Duodenal mucosa (tissue), 2 donors: ENCODE measurements around the gene MPP3.

Experiments used
- H3K27ac ChIP-seq: one replicate; pipeline ENCODE4 v1.7.0; 2013; ENCODE audit warnings: low read depth, low read length
- H3K27me3 ChIP-seq, 2 donors: one replicate each; pipeline ENCODE4 v1.7.0; 2013; ENCODE audit warnings: low read length in 2 of 2, control low read depth in 1 of 2; ENCODE audit not compliant: insufficient read depth in 2 of 2, control insufficient read depth in 1 of 2
- H3K36me3 ChIP-seq, 2 donors: one replicate each; pipeline ENCODE4 v1.7.0; 2013; ENCODE audit warnings: low read length in 2 of 2, control low read depth in 1 of 2; ENCODE audit not compliant: insufficient read depth in 2 of 2, control insufficient read depth in 1 of 2
- H3K4me1 ChIP-seq, 2 donors: one replicate each; pipeline ENCODE4 v1.7.0; 2013; ENCODE audit warnings: low read length in 2 of 2, control low read depth in 1 of 2; ENCODE audit not compliant: insufficient read depth in 2 of 2, control insufficient read depth in 1 of 2
- H3K4me3 ChIP-seq, 2 donors: one replicate each; pipeline ENCODE4 v1.7.0; 2013; ENCODE audit warnings: low read length in 2 of 2, low read depth in 1 of 2
- H3K9ac ChIP-seq, 2 donors: one replicate each; pipeline ENCODE4 v1.7.0; 2013; ENCODE audit warnings: low read length in 2 of 2, low read depth in 1 of 2
- H3K9me3 ChIP-seq, 2 donors: one replicate each; pipeline ENCODE4 v1.7.0; 2013; ENCODE audit warnings: low read length in 2 of 2, control low read depth in 1 of 2; ENCODE audit not compliant: control insufficient read depth in 1 of 2

The MPP3 gene

GRCh38 chr17:43860927-43861622, 28.1 kb upstream of the MPP3 start:
- peaks cover 3 to 4% of the 10 kb centered on the region in 2 donors for H3K27me3 ChIP-seq
- H3K4me1 ChIP-seq = no peaks in the 10 kb centered on the region
- no peak overlapping the region for H3K27ac ChIP-seq
- no peaks in the 10 kb centered on the region for H3K9me3 ChIP-seq
- no peak overlapping the region for H3K4me3 ChIP-seq
- H3K36me3 ChIP-seq = no peaks in the 10 kb centered on the region
- no peak overlapping the region for H3K9ac ChIP-seq

- Histone ChIP-seq H3K9me3 (no peaks in the 10 kb centered on the region), H3K4me1 (no peaks in the 10 kb centered on the region), H3K36me3 (no peaks in the 10 kb centered on the region), H3K9ac (no peak overlapping the region), H3K27me3 (peaks cover 3 to 4% of the 10 kb centered on the region in 2 donors), H3K4me3 (no peak overlapping the region), H3K27ac (no peak overlapping the region)
Observed at GRCh38 chr17:43860077-43860725, 27.3 kb upstream of the MPP3 start.

GRCh38 chr17:43857957-43858600, 25.1 kb upstream of the MPP3 start:
- H3K36me3 ChIP-seq = no peaks in the 10 kb centered on the region
- H3K4me3 ChIP-seq = no peak overlapping the region
- H3K9me3 ChIP-seq = no peaks in the 10 kb centered on the region
- no peak overlapping the region for H3K9ac ChIP-seq
- no peak overlapping the region for H3K27ac ChIP-seq
- H3K27me3 ChIP-seq = peaks cover 4 to 10% of the 10 kb centered on the region in 2 donors
- no peaks in the 10 kb centered on the region for H3K4me1 ChIP-seq

- Histone ChIP-seq H3K9me3 (no peaks in the 10 kb centered on the region), H3K27ac (no peak overlapping the region), H3K9ac (no peak overlapping the region), H3K4me3 (no peak overlapping the region), H3K36me3 (no peaks in the 10 kb centered on the region), H3K27me3 (peaks cover 4 to 10% of the 10 kb centered on the region in 2 donors), H3K4me1 (no peaks in the 10 kb centered on the region)
Observed at GRCh38 chr17:43857141-43857540, 24.2 kb upstream of the MPP3 start.

GRCh38 chr17:43856141-43856540, 23.2 kb upstream of the MPP3 start:
- no peak overlapping the region for H3K4me3 ChIP-seq
- H3K36me3 ChIP-seq = no peaks in the 10 kb centered on the region
- H3K4me1 ChIP-seq = no peaks in the 10 kb centered on the region
- no peaks in the 10 kb centered on the region for H3K9me3 ChIP-seq
- peaks cover 4 to 14% of the 10 kb centered on the region in 2 donors for H3K27me3 ChIP-seq
- no peak overlapping the region for H3K9ac ChIP-seq
- H3K27ac ChIP-seq = no peak overlapping the region

GRCh38 chr17:43855061-43855460, 22.1 kb upstream of the MPP3 start:
- H3K36me3 ChIP-seq = no peaks in the 10 kb centered on the region
- H3K27me3 ChIP-seq = peaks cover 4 to 14% of the 10 kb centered on the region in 2 donors
- H3K4me1 ChIP-seq = no peaks in the 10 kb centered on the region
- no peak overlapping the region for H3K4me3 ChIP-seq
- no peaks in the 10 kb centered on the region for H3K9me3 ChIP-seq
- H3K9ac ChIP-seq = no peak overlapping the region
- no peak overlapping the region for H3K27ac ChIP-seq

- H3K27ac ChIP-seq = no peak overlapping the region
- H3K27me3 ChIP-seq = peaks cover 4 to 14% of the 10 kb centered on the region in 2 donors
- no peak overlapping the region for H3K4me3 ChIP-seq
- no peaks in the 10 kb centered on the region for H3K4me1 ChIP-seq
- no peaks in the 10 kb centered on the region for H3K9me3 ChIP-seq
- H3K9ac ChIP-seq = no peak overlapping the region
- H3K36me3 ChIP-seq = no peaks in the 10 kb centered on the region
Observed at GRCh38 chr17:43854498-43854897, 21.6 kb upstream of the MPP3 start.

GRCh38 chr17:43853546-43853945, 20.6 kb upstream of the MPP3 start:
- no peaks in the 10 kb centered on the region for H3K4me1 ChIP-seq
- peaks cover 4 to 11% of the 10 kb centered on the region in 2 donors for H3K27me3 ChIP-seq
- H3K36me3 ChIP-seq = no peaks in the 10 kb centered on the region
- no peak overlapping the region for H3K4me3 ChIP-seq
- no peak overlapping the region for H3K27ac ChIP-seq
- H3K9ac ChIP-seq = no peak overlapping the region
- H3K9me3 ChIP-seq = no peaks in the 10 kb centered on the region

- peaks cover 4 to 11% of the 10 kb centered on the region in 2 donors for H3K27me3 ChIP-seq
- H3K36me3 ChIP-seq = no peaks in the 10 kb centered on the region
- no peaks in the 10 kb centered on the region for H3K4me1 ChIP-seq
- H3K27ac ChIP-seq = no peak overlapping the region
- H3K9me3 ChIP-seq = no peaks in the 10 kb centered on the region
- no peak overlapping the region for H3K9ac ChIP-seq
- no peak overlapping the region for H3K4me3 ChIP-seq
Observed at GRCh38 chr17:43852571-43852970, 19.6 kb upstream of the MPP3 start.

- peaks cover 0 to 11% of the 10 kb centered on the region in 2 donors for H3K27me3 ChIP-seq
- no peak overlapping the region for H3K9ac ChIP-seq
- no peaks in the 10 kb centered on the region for H3K9me3 ChIP-seq
- no peak overlapping the region for H3K4me3 ChIP-seq
- no peak overlapping the region for H3K27ac ChIP-seq
- no peaks in the 10 kb centered on the region for H3K36me3 ChIP-seq
- H3K4me1 ChIP-seq = no peaks in the 10 kb centered on the region
Observed at GRCh38 chr17:43849116-43849515, 16.2 kb upstream of the MPP3 start.
